A549 (cell line): Measurements from ENCODE around the gene CTSA. TPM values are rescaled to one million over a fixed set of nuclear protein-coding genes. Genes with fewer than 3 reads are reported as not detected.

Experiments used
- ATAC-seq, 2 experiments: fragments of 200-7000 bp in 1 of 2; fragments of >200 bp in 1 of 2; cut with Nextera tagmentation in 1 of 2; cut with Tn5 transposase in 1 of 2; 3 replicates each; pipeline versions ENCODE4 v1.8.0 to v1.9.1; 2018 to 2020; ENCODE audit warnings: mild to moderate bottlenecking in 1 of 2, moderate library complexity in 1 of 2
- CTCF ChIA-PET: fragments of 300-600 bp; sonication (Branson Sonifier 250); formaldehyde crosslinking; extraction: SDS; loops from one replicate; lab custom pipeline; 2021; ENCODE audit warnings: antibody characterized with exemption, inconsistent platforms; lab: Yijun Ruan, JAX
- POLR2A ChIA-PET: fragments of 350-600 bp; formaldehyde crosslinking; extraction: SDS; loops from one replicate; lab custom pipeline; 2021; ENCODE audit warnings: antibody characterized with exemption, inconsistent platforms; lab: Yijun Ruan, JAX
- DNase-seq, 2 experiments: peaks; one replicate each; pipeline versions ENCODE4 v3.0.0 to v3.0.0-alpha.2; 2011 to 2016; ENCODE audit warnings: low read depth in 1 of 2, low spot score in 1 of 2
- FAIRE-seq: peaks from 2 replicates; lab custom pipeline; 2011; peaks lifted over from hg19 to GRCh38; lab: Jason Lieb, UNC
- H3K27ac ChIP-seq, 2 experiments: fragments of >200 bp; sonication (Bioruptor Twin); formaldehyde crosslinking; 3 replicates each; pipeline ENCODE4 v1.5.1; 2016 to 2017
- H3K4me1 ChIP-seq: fragments of >200 bp; sonication (Bioruptor Twin); formaldehyde crosslinking; 3 replicates; pipeline ENCODE4 v1.6.1; 2016
- H3K4me2 ChIP-seq: fragments of >200 bp; sonication (Bioruptor Twin); formaldehyde crosslinking; 3 replicates; pipeline ENCODE4 v1.6.1; 2016
- H3K4me3 ChIP-seq: fragments of >200 bp; sonication (Bioruptor Twin); formaldehyde crosslinking; 3 replicates; pipeline ENCODE4 v1.5.1; 2016
- H3K9me3 ChIP-seq: fragments of >200 bp; sonication (Bioruptor Twin); formaldehyde crosslinking; 3 replicates; pipeline ENCODE4 v1.6.1; 2016
- ATOH8 ChIP-seq: fragments of 250-450 bp; sonication (Bioruptor Pico); IDR thresholded peaks from 2 replicates; pipeline ENCODE4 v1.5.0; 2020; ENCODE audit warnings: low read depth, mild to moderate bottlenecking, moderate library complexity
- BCL3 ChIP-seq: fragments of >200 bp; sonication (Bioruptor Twin); formaldehyde crosslinking; IDR thresholded peaks from 3 replicates; pipeline ENCODE4 v1.6.1; 2016
- BHLHE40 ChIP-seq: IDR thresholded peaks from 2 replicates; pipeline ENCODE4 v1.6.1; 2012; ENCODE audit warnings: low read depth, low read length, inconsistent platforms
- CHD4 ChIP-seq: fragments of 200-600 bp; sonication (generic); IDR thresholded peaks from 2 replicates; pipeline ENCODE4 v1.6.1; 2016; ENCODE audit warnings: antibody characterized with exemption, mild to moderate bottlenecking, borderline replicate concordance
- EHF ChIP-seq: fragments of 250-450 bp; sonication (Bioruptor Pico); IDR thresholded peaks from 2 replicates; pipeline ENCODE4 v1.5.0; 2020; ENCODE audit warnings: mild to moderate bottlenecking
- FOSL2 ChIP-seq, 2 experiments: fragments of 450-650 bp in 1 of 2; fragments of >200 bp in 1 of 2; sonication (Bioruptor Twin) in 1 of 2; formaldehyde crosslinking; IDR thresholded peaks; 2 replicates each; pipeline versions ENCODE4 v1.5.0 to v1.6.1; 2016 to 2020; ENCODE audit warnings: mild to moderate bottlenecking in 1 of 2, moderate library complexity in 1 of 2
- FOXS1 ChIP-seq: fragments of 250-450 bp; sonication (Bioruptor Pico); IDR thresholded peaks from 2 replicates; pipeline ENCODE4 v1.5.0; 2020; ENCODE audit warnings: mild to moderate bottlenecking, moderate library complexity
- HES2 ChIP-seq: fragments of >200 bp; sonication (Bioruptor Twin); formaldehyde crosslinking; IDR thresholded peaks from 2 replicates; pipeline ENCODE4 v1.6.1; 2016
- HOXA7 ChIP-seq: fragments of 250-450 bp; sonication (Bioruptor Pico); IDR thresholded peaks from 2 replicates; pipeline ENCODE4 v1.5.0; 2020; ENCODE audit warnings: mild to moderate bottlenecking, moderate library complexity
- HOXB13 ChIP-seq: fragments of 250-450 bp; sonication (Bioruptor Pico); IDR thresholded peaks from 2 replicates; pipeline ENCODE4 v1.5.0; 2020; ENCODE audit warnings: low read depth, mild to moderate bottlenecking, moderate library complexity
- JUNB ChIP-seq: fragments of >200 bp; sonication (Bioruptor Twin); formaldehyde crosslinking; IDR thresholded peaks from 2 replicates; pipeline ENCODE4 v1.6.1; 2016
- MAFK ChIP-seq: fragments of 450-650 bp; IDR thresholded peaks from 2 replicates; pipeline ENCODE4 v1.6.1; 2014; ENCODE audit not compliant: partially characterized antibody
- NFE2L2 ChIP-seq: fragments of 150-350 bp; conservative IDR thresholded peaks from 2 replicates; pipeline ENCODE4 v1.6.1; 2014; ENCODE audit warnings: low read length
- NPAS2 ChIP-seq: fragments of 250-450 bp; sonication (Bioruptor Pico); IDR thresholded peaks from 2 replicates; pipeline ENCODE4 v1.8.0; 2022; ENCODE audit warnings: mild to moderate bottlenecking, moderate library complexity, borderline replicate concordance
- PBX3 ChIP-seq: IDR thresholded peaks from 2 replicates; pipeline ENCODE4 v1.6.1; 2012
- POLR2AphosphoS2 ChIP-seq: conservative IDR thresholded peaks from 2 replicates; pipeline ENCODE4 v1.6.1; 2012; ENCODE audit warnings: low read length, improper control_type of control experiment, inconsistent platforms
- RAD21 ChIP-seq, 2 experiments: fragments of >200 bp in 1 of 2; sonication (Bioruptor Twin) in 1 of 2; formaldehyde crosslinking in 1 of 2; IDR thresholded peaks in 1 of 2; conservative IDR thresholded peaks in 1 of 2; 2 replicates in 1 of 2; 3 replicates in 1 of 2; pipeline ENCODE4 v1.6.1; 2012 to 2018; ENCODE audit warnings: inconsistent platforms in 1 of 2
- RARB ChIP-seq: fragments of 250-450 bp; sonication (Bioruptor Pico); IDR thresholded peaks from 2 replicates; pipeline ENCODE4 v1.8.0; 2021; ENCODE audit warnings: mild to moderate bottlenecking, moderate library complexity
- RFX5 ChIP-seq: fragments of 450-650 bp; IDR thresholded peaks from 2 replicates; pipeline ENCODE4 v1.7.1; 2014; ENCODE audit warnings: antibody characterized with exemption, mild to moderate bottlenecking, moderate library complexity
- SMC3 ChIP-seq: fragments of >200 bp; sonication (Bioruptor Twin); formaldehyde crosslinking; IDR thresholded peaks from 3 replicates; pipeline ENCODE4 v1.6.1; 2018; ENCODE audit warnings: inconsistent platforms
- SREBF2 ChIP-seq: fragments of 450-650 bp; IDR thresholded peaks from 2 replicates; pipeline ENCODE4 v1.6.1; 2014; ENCODE audit warnings: mild to moderate bottlenecking, moderate library complexity
- TP53 ChIP-seq: fragments of 250-450 bp; sonication (Bioruptor Pico); IDR thresholded peaks from 2 replicates; pipeline ENCODE4 v1.5.0; 2021; ENCODE audit warnings: mild to moderate bottlenecking, moderate library complexity
- WGBS: methylation state at CpG from one replicate; pipeline ENCODE4 v1.1.6; 2017; ENCODE audit errors: missing lambda C conversion rate; 5-methylcytosine and 5-hydroxymethylcytosine counted together
- polyA plus RNA-seq, 4 experiments: library from polyadenylated mRNA; depleted of rRNA in 3 of 4; stranded (reverse); fragments of >200 nt; fragmentation: RNase III in 1 of 4; extraction: RNeasy Plus Mini Kit Qiagen cat#74134 plus additional on column Dnase treatment in 1 of 4; gene quantifications; 2 replicates in 3 of 4; 3 replicates in 1 of 4; pipeline ENCODE4 v1.2.3, GENCODE V29; 2011 to 2017

The CTSA gene
- polyA plus RNA-seq, 2 of the 4 experiments (the other 2 are of a cell fraction) = 53.1 to 95.6 TPM

- TF ChIP-seq PBX3 = no peak
- TF ChIP-seq SMC3 = no peak
Observed at GRCh38 chr20:45943613-45944012, 52.5 kb downstream of the CTSA start (continued).

GRCh38 chr20:45944151-45944964 lies 53.2 kb downstream of the CTSA start:
- ChIA-PET CTCF (interaction anchor here (0.7 to 21.4 kb wide), 10 partner anchors 9 to 154 kb away, joined by 3 to 358 read pairs (median 4); partner anchors contain the start of gene ZNF335), POLR2A (interaction anchor here (0.8 to 4.9 kb wide), 2 partner anchors 9 to 10 kb away, joined by 3 to 31 read pairs; partner anchors contain the start of gene PCIF1)
- DNase-seq = peak; percentile 28 to 55
- no peak for FAIRE-seq
- 53% methylated on average over 9 of the region's 15 CpGs for WGBS
- H3K4me2 ChIP-seq = peak overlapping the region; percentile 49
- TF ChIP-seq BHLHE40 (no peak), FOSL2 (IDR thresholded peaks at IDR 0.05) (no peak), FOSL2 (CRISPR knock-in tag; IDR thresholded peaks at IDR 0.05) (peak; percentile 83), NFE2L2 (peak; percentile 75), SREBF2 (no peak), RARB (CRISPR knock-in tag) (no peak), POLR2AphosphoS2 (no peak), TP53 (CRISPR knock-in tag) (no peak), HES2 (no peak), MAFK (peak; percentile 87)
- ATAC-seq = no peak; a peak in 1 of 6 replicates
- H3K27ac ChIP-seq = peak overlapping the region; percentile 64 to 78
- no peak overlapping the region for H3K4me3 ChIP-seq
- H3K9me3 ChIP-seq = no peaks in the 10 kb centered on the region
- peaks cover 16% of the 10 kb centered on the region for H3K4me1 ChIP-seq

GRCh38 chr20:45944965-45945677 lies 54.0 kb downstream of the CTSA start:
- no peak for TF ChIP-seq HOXA7 (CRISPR knock-in tag)
- TF ChIP-seq EHF (CRISPR knock-in tag) = no peak
- TF ChIP-seq FOXS1 = no peak
- no peak for TF ChIP-seq JUNB
- no peak for TF ChIP-seq BCL3
- no peak for TF ChIP-seq ATOH8
- no peak for TF ChIP-seq NPAS2 (CRISPR knock-in tag)
- TF ChIP-seq RFX5 = no peak
- TF ChIP-seq MAFK = no peak
- no peak for TF ChIP-seq HOXB13 (CRISPR knock-in tag)
- TF ChIP-seq RAD21 (conservative IDR thresholded peaks at IDR 0.05 in 1 of 2, IDR thresholded peaks at IDR 0.05 in 1 of 2) = no peak
- no peak for TF ChIP-seq CHD4
- TF ChIP-seq, all 56 proteins: peak for 0
- no peak overlapping the region for H3K4me2 ChIP-seq
- peaks cover 16% of the 10 kb centered on the region for H3K4me1 ChIP-seq
- ATAC-seq = no peak
- no peak overlapping the region for H3K4me3 ChIP-seq
- POLR2A ChIA-PET = interaction anchor here (0.8 to 4.9 kb wide), 2 partner anchors 8 to 11 kb away, joined by 3 to 31 read pairs; partner anchors contain the start of gene PCIF1
- CTCF ChIA-PET = interaction anchor here (0.6 to 21.4 kb wide), 11 partner anchors 8 to 286 kb away, joined by 3 to 358 read pairs (median 3); partner anchors contain the start of gene ZNF335
- no peak for FAIRE-seq
- 90% methylated on average over 19 of the region's 19 CpGs for WGBS
- peak overlapping the region; percentile 64 to 78 for H3K27ac ChIP-seq
- no peaks in the 10 kb centered on the region for H3K9me3 ChIP-seq
- no peak for DNase-seq
